Hepatocyte (in vitro differentiated cells): ENCODE measurements around the gene PTPRK. TPM values are rescaled to one million over a fixed set of nuclear protein-coding genes. Genes with fewer than 3 reads are reported as not detected.

Experiments
- DNase-seq: peaks from one replicate; pipeline ENCODE4 v3.0.0-alpha.2; 2016; ENCODE audit warnings: low spot score
- H2AFZ ChIP-seq: fragments of 200-600 bp; sonication (generic); 2 replicates; pipeline ENCODE4 v1.6.0; 2016; ENCODE audit warnings: antibody characterized with exemption, mild to moderate bottlenecking
- H3K27ac ChIP-seq: fragments of 200-600 bp; sonication (generic); 2 replicates; pipeline ENCODE4 v1.5.1; 2016; ENCODE audit warnings: mild to moderate bottlenecking
- H3K27me3 ChIP-seq: fragments of 200-600 bp; sonication (generic); 2 replicates; pipeline ENCODE4 v1.6.1; 2016
- H3K36me3 ChIP-seq: fragments of 200-600 bp; sonication (generic); replicated peaks from 2 replicates; pipeline ENCODE4 v1.5.1; 2016; ENCODE audit warnings: low read depth; ENCODE audit not compliant: insufficient read depth
- H3K4me1 ChIP-seq: fragments of 200-600 bp; sonication (generic); 2 replicates; pipeline ENCODE4 v1.5.1; 2016; ENCODE audit warnings: mild to moderate bottlenecking, moderate library complexity; ENCODE audit not compliant: insufficient read depth
- H3K4me2 ChIP-seq: fragments of 200-600 bp; sonication (generic); 2 replicates; pipeline ENCODE4 v1.6.0; 2016
- H3K4me3 ChIP-seq: fragments of 200-600 bp; sonication (generic); 2 replicates; pipeline ENCODE4 v1.5.1; 2016; ENCODE audit warnings: mild to moderate bottlenecking
- H3K79me2 ChIP-seq: fragments of 200-600 bp; sonication (generic); 2 replicates; pipeline ENCODE4 v1.6.0; 2017; ENCODE audit warnings: mild to moderate bottlenecking
- H3K9me2 ChIP-seq: fragments of 200-600 bp; sonication (generic); replicated peaks from 2 replicates; pipeline ENCODE4 v1.6.0; 2017; ENCODE audit warnings: mild to moderate bottlenecking; ENCODE audit not compliant: insufficient read depth
- H3K9me3 ChIP-seq: fragments of 200-600 bp; sonication (generic); 2 replicates; pipeline ENCODE4 v1.5.1; 2016; ENCODE audit warnings: low read depth, mild to moderate bottlenecking
- H4K20me1 ChIP-seq: fragments of 200-600 bp; sonication (generic); 2 replicates; pipeline ENCODE4 v1.6.0; 2016; ENCODE audit warnings: mild to moderate bottlenecking; ENCODE audit not compliant: insufficient read depth, poor library complexity, severe bottlenecking
- CTCF ChIP-seq: fragments of 200-600 bp; sonication (generic); IDR thresholded peaks from 2 replicates; pipeline ENCODE4 v1.5.1; 2016; ENCODE audit warnings: antibody characterized with exemption, mild to moderate bottlenecking; ENCODE audit not compliant: poor library complexity
- EZH2 ChIP-seq: fragments of 200-600 bp; sonication (generic); IDR thresholded peaks from 2 replicates; pipeline ENCODE4 v1.6.1; 2016; ENCODE audit warnings: antibody characterized with exemption, mild to moderate bottlenecking, borderline replicate concordance
- EZH2phosphoT487 ChIP-seq: fragments of 200-600 bp; sonication (generic); IDR thresholded peaks from one replicate; pipeline ENCODE4 v1.6.1; 2018; ENCODE audit warnings: antibody characterized with exemption, mild to moderate bottlenecking, low read depth, moderate library complexity; ENCODE audit not compliant: unreplicated experiment, severe bottlenecking
- WGBS: methylation state at CpG from one replicate; pipeline ENCODE4 v1.1.6; 2016; ENCODE audit warnings: low lambda C conversion rate; ENCODE audit errors: missing lambda C conversion rate; 5-methylcytosine and 5-hydroxymethylcytosine counted together
- polyA plus RNA-seq: library from polyadenylated mRNA; unstranded; fragments of >200 nt; fragmentation: Nextera tagmentation; extraction: Ambion mirVana; gene quantifications from 2 replicates; pipeline ENCODE4 v1.2.1, GENCODE V29; 2016
- total RNA-seq: library from RNA; depleted of rRNA; stranded (reverse); fragments of >200 nt; gene quantifications from 2 replicates; pipeline ENCODE4 v1.2.3, GENCODE V29; 2014

The PTPRK gene
- total and polyA plus RNA-seq, 2 experiments from 2014 or later = 42.0 to 80.2 TPM

- Histone ChIP-seq H3K27me3 (no peaks in the 10 kb centered on the region), H3K9me3 (no peaks in the 10 kb centered on the region), H4K20me1 (no peaks in the 10 kb centered on the region), H3K79me2 (no peaks in the 10 kb centered on the region), H3K27ac (no peak overlapping the region), H3K9me2 (no peaks in the 10 kb centered on the region), H3K4me3 (no peak overlapping the region), H3K4me1 (peaks cover 12% of the 10 kb centered on the region), H2AFZ (no peak overlapping the region), H3K36me3 (no peaks in the 10 kb centered on the region), H3K4me2 (no peak overlapping the region)
- DNase-seq = no peak
- TF ChIP-seq EZH2 = no peak
- TF ChIP-seq CTCF = peak; percentile 22
- 59% methylated on average over 1 of the region's 1 CpG for WGBS
Observed at GRCh38 chr6:128007658-128008057, 512.7 kb downstream of the PTPRK start.

- H3K9me2 ChIP-seq = no peaks in the 10 kb centered on the region
- H4K20me1 ChIP-seq = no peaks in the 10 kb centered on the region
- no peak overlapping the region for H3K4me3 ChIP-seq
- no peak overlapping the region for H3K27ac ChIP-seq
- no peaks in the 10 kb centered on the region for H3K27me3 ChIP-seq
- H3K4me1 ChIP-seq = peaks cover 12% of the 10 kb centered on the region
- DNase-seq = no peak
- WGBS = 98% methylated on average over 5 of the region's 5 CpGs
- H3K4me2 ChIP-seq = no peak overlapping the region
- no peaks in the 10 kb centered on the region for H3K79me2 ChIP-seq
- H3K36me3 ChIP-seq = no peaks in the 10 kb centered on the region
- no peak for TF ChIP-seq EZH2
- no peak for TF ChIP-seq EZH2phosphoT487
- TF ChIP-seq CTCF = no peak
- no peak overlapping the region for H2AFZ ChIP-seq
- no peaks in the 10 kb centered on the region for H3K9me3 ChIP-seq
Observed at GRCh38 chr6:128005009-128005408, 515.4 kb downstream of the PTPRK start.

- H3K9me2 ChIP-seq = no peaks in the 10 kb centered on the region
- H3K4me3 ChIP-seq = no peak overlapping the region
- DNase-seq = no peak
- 94% methylated on average over 2 of the region's 2 CpGs for WGBS
- H2AFZ ChIP-seq = no peak overlapping the region
- no peaks in the 10 kb centered on the region for H3K36me3 ChIP-seq
- H3K27ac ChIP-seq = no peak overlapping the region
- TF ChIP-seq EZH2 = no peak
- TF ChIP-seq CTCF = no peak
- TF ChIP-seq EZH2phosphoT487 = no peak
- H3K4me1 ChIP-seq = no peaks in the 10 kb centered on the region
- no peaks in the 10 kb centered on the region for H4K20me1 ChIP-seq
- H3K9me3 ChIP-seq = no peaks in the 10 kb centered on the region
- no peaks in the 10 kb centered on the region for H3K27me3 ChIP-seq
- no peaks in the 10 kb centered on the region for H3K79me2 ChIP-seq
- no peak overlapping the region for H3K4me2 ChIP-seq
Observed at GRCh38 chr6:128000363-128000762, 520.0 kb downstream of the PTPRK start.

GRCh38 chr6:127998985-127999384, 521.4 kb downstream of the PTPRK start:
- no peaks in the 10 kb centered on the region for H3K9me3 ChIP-seq
- 95% methylated on average over 4 of the region's 4 CpGs for WGBS

More at GRCh38 chr6:127998985-127999384, 521.4 kb downstream of the PTPRK start:
- H3K4me3 ChIP-seq = no peak overlapping the region
- no peak overlapping the region for H3K27ac ChIP-seq
- H2AFZ ChIP-seq = no peak overlapping the region
- no peak overlapping the region for H3K4me2 ChIP-seq
- H4K20me1 ChIP-seq = no peaks in the 10 kb centered on the region
- no peak for TF ChIP-seq EZH2phosphoT487
- TF ChIP-seq EZH2 = no peak
- no peak for TF ChIP-seq CTCF
- H3K9me2 ChIP-seq = no peaks in the 10 kb centered on the region
- no peaks in the 10 kb centered on the region for H3K79me2 ChIP-seq
- no peaks in the 10 kb centered on the region for H3K4me1 ChIP-seq
- no peaks in the 10 kb centered on the region for H3K27me3 ChIP-seq
- no peaks in the 10 kb centered on the region for H3K36me3 ChIP-seq
- DNase-seq = no peak
